ENCODE results near the gene FCRLA.
"Not testable (repeated sequence)": the region's sequence is repeated elsewhere in the genome, so short reads cannot be mapped to it uniquely, and the experiment has no call there.

FCRLA gene

GRCh38 chr1:161706482-161707347 is at the start of gene FCRLA:
TSS of gene FCRLA (plus strand) at chr1:161707229. CDS start at chr1:161707265, 36 bp downstream.
- no peak for DNase-seq

- not testable (repeated sequence) for DNase-seq
Measured at GRCh38 chr1:161658524-161658923, 48.5 kb upstream of the FCRLA start.

- DNase-seq: not testable (repeated sequence)
Measured at GRCh38 chr1:161661660-161662311, 45.2 kb upstream of the FCRLA start.

GRCh38 chr1:161662684-161663339 is 44.2 kb upstream of the FCRLA start, which contains the start of gene FCGR2B:
TSS of gene FCGR2B (plus strand) at chr1:161663143. CDS start at chr1:161663242, 99 bp downstream.
- not testable (repeated sequence) for DNase-seq

GRCh38 chr1:161663569-161663968 is 43.5 kb upstream of the FCRLA start:
- DNase-seq: not testable (repeated sequence)

- not testable (repeated sequence) for DNase-seq
Measured at GRCh38 chr1:161664689-161665088, 42.3 kb upstream of the FCRLA start.

- DNase-seq: not testable (repeated sequence)
Measured at GRCh38 chr1:161671045-161672020, 35.7 kb upstream of the FCRLA start.

GRCh38 chr1:161673437-161673836 is 33.6 kb upstream of the FCRLA start:
- not testable (repeated sequence) for DNase-seq

GRCh38 chr1:161674447-161674846 is 32.6 kb upstream of the FCRLA start:
- DNase-seq: not testable (repeated sequence)

- not testable (repeated sequence) for DNase-seq
Measured at GRCh38 chr1:161674908-161675307, 32.1 kb upstream of the FCRLA start.

GRCh38 chr1:161676441-161676840 is 30.6 kb upstream of the FCRLA start:
- DNase-seq: no peak

- DNase-seq: no peak
Measured at GRCh38 chr1:161676958-161677689, 29.9 kb upstream of the FCRLA start.

- DNase-seq: no peak
Measured at GRCh38 chr1:161678500-161678899, 28.5 kb upstream of the FCRLA start.

- no peak for DNase-seq
Measured at GRCh38 chr1:161681879-161682278, 25.1 kb upstream of the FCRLA start.

- no peak for DNase-seq
Measured at GRCh38 chr1:161688946-161689345, 18.1 kb upstream of the FCRLA start.

GRCh38 chr1:161691846-161692245 is 15.2 kb upstream of the FCRLA start:
- DNase-seq: no peak

GRCh38 chr1:161693020-161693712 is 13.9 kb upstream of the FCRLA start:
- not testable (repeated sequence) for DNase-seq

- not testable (repeated sequence) for DNase-seq
Measured at GRCh38 chr1:161698302-161698701, 8.7 kb upstream of the FCRLA start.

- DNase-seq: no peak
Measured at GRCh38 chr1:161702250-161702649, 4.8 kb upstream of the FCRLA start.

- DNase-seq: no peak
Measured at GRCh38 chr1:161705537-161705936, 1.5 kb upstream of the FCRLA start.

- DNase-seq: no peak
Measured at GRCh38 chr1:161706113-161706481, 932 bp upstream of the FCRLA start.

Measured in NCI-H82 (cell line).